GM12892 (cell line): ENCODE results near the gene TOMM20.

Source experiments
- POLR2A ChIP-seq: IDR thresholded peaks from 2 replicates; pipeline ENCODE4 v1.6.1; 2011; ENCODE audit warnings: low read depth, low read length, control low read depth
- TAF1 ChIP-seq: IDR thresholded peaks from 2 replicates; pipeline ENCODE4 v1.6.1; 2011; ENCODE audit warnings: low read depth, mild to moderate bottlenecking, control low read depth, low read length, borderline replicate concordance

DNA sequence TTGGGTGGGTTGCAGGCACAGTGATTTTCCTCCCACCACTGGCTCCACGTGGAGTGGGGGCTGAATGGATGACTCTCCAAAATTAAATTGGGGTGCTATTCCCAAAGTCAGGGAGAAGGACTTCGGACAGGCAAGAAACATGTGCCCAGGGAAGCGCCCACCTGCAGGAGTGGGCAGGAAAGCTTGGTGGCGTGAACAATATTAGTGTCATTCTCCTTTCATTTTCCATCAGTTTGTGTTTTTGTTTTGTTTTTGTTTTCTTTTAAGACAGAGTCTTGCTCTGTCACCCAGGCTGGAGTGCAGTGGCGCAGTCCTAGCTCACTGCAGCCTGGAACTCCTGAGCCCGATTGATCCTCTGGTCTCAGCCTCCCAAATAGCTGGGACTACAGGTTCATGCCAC lies 30.1 kb downstream of the TOMM20 start:
- no peak for TF ChIP-seq POLR2A
- no peak for TF ChIP-seq TAF1
